NT2/D1 (cell line): Measurements from ENCODE around the gene DOK5.

Source experiments
- DNase-seq: peaks from one replicate; pipeline ENCODE4 v3.0.0-alpha.2; 2011; ENCODE audit warnings: low read depth, low spot score
- H3K27me3 ChIP-seq: 2 replicates; pipeline ENCODE4 v1.6.0; 2011; ENCODE audit warnings: mild to moderate bottlenecking; ENCODE audit not compliant: insufficient read length, insufficient read depth
- H3K36me3 ChIP-seq: 2 replicates; pipeline ENCODE4 v1.6.1; 2011; ENCODE audit warnings: mild to moderate bottlenecking, low read length, mixed read lengths; ENCODE audit not compliant: insufficient read depth, insufficient read length
- H3K4me1 ChIP-seq: 2 replicates; pipeline ENCODE4 v1.5.1; 2011; ENCODE audit not compliant: insufficient read depth, insufficient read length
- H3K4me3 ChIP-seq: 2 replicates; pipeline ENCODE4 v1.5.1; 2011; ENCODE audit warnings: low read depth; ENCODE audit not compliant: insufficient read length
- H3K9ac ChIP-seq: 2 replicates; pipeline ENCODE4 v1.6.0; 2011; ENCODE audit warnings: low read depth; ENCODE audit not compliant: insufficient read length
- H3K9me3 ChIP-seq: 2 replicates; pipeline ENCODE4 v1.5.1; 2011; ENCODE audit warnings: mild to moderate bottlenecking, low read length; ENCODE audit not compliant: insufficient read depth
- SUZ12 ChIP-seq: IDR thresholded peaks from 2 replicates; pipeline ENCODE4 v1.6.1; 2011; ENCODE audit not compliant: insufficient read length, insufficient read depth; ENCODE audit errors: extremely low read depth
- YY1 ChIP-seq: IDR thresholded peaks from 2 replicates; pipeline ENCODE4 v1.6.1; 2011; ENCODE audit not compliant: insufficient read length, insufficient read depth
- ZNF274 ChIP-seq: IDR thresholded peaks from 2 replicates; pipeline ENCODE4 v1.6.1; 2011; ENCODE audit warnings: mild to moderate bottlenecking, low read depth, low read length

DOK5 gene

DNA sequence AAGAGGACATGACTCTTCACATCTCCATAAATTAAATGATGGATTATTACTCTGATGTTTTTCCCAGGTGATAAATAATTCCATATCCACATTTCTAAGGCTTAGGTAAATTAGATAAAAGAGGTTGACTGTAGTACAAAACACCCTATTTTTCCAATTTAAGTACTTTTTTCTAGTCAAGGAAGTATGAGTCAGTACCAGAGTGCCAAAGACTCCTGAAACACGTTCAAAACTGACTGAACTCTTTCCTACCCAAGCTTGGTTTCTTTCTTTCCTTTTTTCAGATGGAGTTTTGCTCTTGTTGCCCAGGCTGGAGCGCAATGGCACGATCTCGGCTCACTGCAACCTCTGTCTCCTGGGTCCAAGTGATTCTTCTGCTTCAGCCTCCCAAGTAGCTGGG lies 85.0 kb downstream of the DOK5 start:
- Histone ChIP-seq H3K9me3 (no peaks in the 10 kb centered on the region), H3K36me3 (no peaks in the 10 kb centered on the region)
- no peak for TF ChIP-seq SUZ12
- TF ChIP-seq ZNF274 = no peak
- TF ChIP-seq YY1 = no peak

DNA sequence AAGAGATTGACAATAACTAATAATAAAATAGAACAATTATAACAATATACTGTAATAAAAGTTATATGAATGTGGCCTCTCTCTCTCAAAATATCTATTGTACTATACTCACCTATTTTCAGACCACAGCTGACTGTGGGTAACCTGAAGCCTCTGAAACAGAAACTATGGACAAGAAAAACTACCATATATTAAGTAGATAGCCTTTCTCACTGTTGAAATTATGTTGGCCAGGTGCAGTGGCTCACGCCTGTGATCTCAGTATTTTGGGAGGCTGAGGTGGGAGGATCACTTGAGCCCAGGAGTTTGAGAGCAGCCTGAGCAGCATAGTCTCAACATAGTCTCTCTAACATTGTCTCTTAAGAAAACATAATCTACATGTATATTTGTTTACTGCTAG lies 89.9 kb downstream of the DOK5 start:
- no peaks in the 10 kb centered on the region for H3K9me3 ChIP-seq
- H3K4me1 ChIP-seq = no peaks in the 10 kb centered on the region
- H3K36me3 ChIP-seq = no peaks in the 10 kb centered on the region
- DNase-seq = no peak
- no peak overlapping the region for H3K4me3 ChIP-seq
- TF ChIP-seq SUZ12 (no peak), YY1 (no peak), ZNF274 (no peak)
- no peak overlapping the region for H3K9ac ChIP-seq
- H3K27me3 ChIP-seq = no peaks in the 10 kb centered on the region

More for the DNA sequence above, 85.0 kb downstream of the DOK5 start:
- DNase-seq = no peak
- Histone ChIP-seq H3K4me1 (no peaks in the 10 kb centered on the region), H3K4me3 (no peak overlapping the region), H3K9ac (no peak overlapping the region), H3K27me3 (no peaks in the 10 kb centered on the region)

DNA sequence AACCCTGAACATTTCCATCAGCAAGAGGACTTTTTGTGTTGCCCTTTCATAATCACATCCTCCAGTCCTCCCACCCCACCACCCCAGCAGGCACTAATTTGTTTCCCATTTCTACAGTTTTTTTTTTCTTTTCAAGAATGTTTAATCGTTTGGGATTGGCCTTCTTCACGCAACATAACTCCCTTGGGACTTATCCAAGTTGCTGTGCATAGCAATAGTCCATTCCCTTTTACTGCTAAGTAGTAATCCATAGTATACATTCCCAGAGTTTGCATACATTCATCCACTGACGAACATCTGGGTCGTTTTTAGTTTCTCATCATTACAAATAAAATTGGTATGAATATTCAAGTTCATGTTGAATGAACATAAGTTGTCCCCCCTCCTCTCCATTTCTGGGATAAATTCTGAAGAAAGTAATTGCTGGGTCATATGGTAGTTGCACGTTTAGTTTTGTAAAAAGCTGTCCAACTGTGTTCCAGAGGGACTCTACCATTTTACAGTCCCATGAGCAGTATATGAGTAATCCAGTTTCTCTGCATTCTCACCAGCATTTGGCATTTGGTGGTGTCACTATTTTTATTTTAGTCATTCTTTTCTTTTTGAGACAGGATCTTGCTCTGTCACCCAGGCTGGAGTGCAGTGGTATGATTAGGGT lies 90.8 kb downstream of the DOK5 start:
- Histone ChIP-seq H3K27me3 (no peaks in the 10 kb centered on the region), H3K4me1 (no peaks in the 10 kb centered on the region), H3K9ac (no peak overlapping the region), H3K4me3 (no peak overlapping the region), H3K9me3 (no peaks in the 10 kb centered on the region), H3K36me3 (no peaks in the 10 kb centered on the region)
- TF ChIP-seq YY1 (no peak), ZNF274 (no peak), SUZ12 (no peak)
- DNase-seq = no peak

DNA sequence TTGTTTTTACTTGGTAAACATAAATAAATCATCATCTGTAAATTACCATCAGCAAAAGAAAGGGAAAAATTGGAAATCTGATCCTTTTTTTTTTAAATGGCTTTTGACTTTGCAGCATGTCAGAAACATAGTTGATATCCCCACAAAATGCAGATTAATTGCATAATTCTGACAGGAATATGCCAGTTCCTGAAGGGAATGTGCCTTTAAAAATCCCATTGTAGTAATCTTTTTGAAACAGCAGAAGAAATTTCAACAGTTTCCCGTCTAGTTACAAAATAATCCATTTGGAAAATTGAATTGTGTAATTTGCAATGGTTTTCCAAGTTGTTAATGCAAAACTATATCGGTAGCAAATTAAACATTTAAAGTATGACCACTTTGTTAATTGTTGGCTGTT lies 95.2 kb downstream of the DOK5 start:
- Histone ChIP-seq H3K27me3 (no peaks in the 10 kb centered on the region), H3K9me3 (no peaks in the 10 kb centered on the region), H3K4me1 (no peaks in the 10 kb centered on the region), H3K9ac (no peak overlapping the region), H3K4me3 (no peak overlapping the region), H3K36me3 (no peaks in the 10 kb centered on the region)
- no peak for DNase-seq
- TF ChIP-seq ZNF274 (no peak), SUZ12 (no peak), YY1 (no peak)

DNA sequence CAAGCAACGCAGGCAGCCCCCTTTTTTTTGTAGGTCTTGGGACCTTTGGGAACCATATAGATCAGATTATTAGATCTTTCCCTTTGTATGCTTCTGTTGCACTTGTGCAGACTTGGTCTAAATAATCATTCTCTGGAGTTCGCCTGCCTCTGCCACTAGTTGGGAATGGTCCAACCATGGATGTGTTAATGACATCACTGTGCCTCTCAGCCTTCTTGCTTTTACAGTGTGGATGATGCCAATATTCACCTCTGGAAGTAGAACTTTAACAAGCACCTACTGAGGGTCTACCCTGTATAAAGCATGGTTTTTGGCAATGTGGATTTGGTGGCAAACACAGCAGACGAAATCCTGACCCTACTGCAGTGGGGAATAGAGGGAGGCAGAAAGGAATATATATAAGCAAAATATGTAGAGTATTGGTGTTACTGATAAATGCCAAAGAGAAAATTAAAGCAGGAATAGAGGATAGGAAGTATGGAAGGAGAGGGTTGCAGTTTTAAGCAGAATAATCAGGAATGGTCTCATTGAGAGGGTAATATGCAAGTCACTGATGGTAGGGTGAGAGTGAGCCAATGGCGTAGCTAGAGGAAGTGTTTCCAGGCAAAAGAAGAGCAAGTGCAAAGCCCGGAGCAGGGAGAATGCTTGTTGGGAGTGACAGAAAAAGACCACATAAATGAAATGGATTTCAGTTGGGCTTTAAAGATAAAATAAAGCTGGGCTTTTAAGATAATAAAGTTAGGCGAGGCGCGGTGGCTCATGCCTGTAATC lies 97.5 kb downstream of the DOK5 start:
- H3K4me3 ChIP-seq = no peak overlapping the region
- no peaks in the 10 kb centered on the region for H3K27me3 ChIP-seq
- H3K9ac ChIP-seq = no peak overlapping the region
- no peak for TF ChIP-seq YY1
- TF ChIP-seq SUZ12 = no peak
- no peak for TF ChIP-seq ZNF274
- H3K9me3 ChIP-seq = no peaks in the 10 kb centered on the region
- no peaks in the 10 kb centered on the region for H3K36me3 ChIP-seq
- H3K4me1 ChIP-seq = no peaks in the 10 kb centered on the region
- no peak for DNase-seq

DNA sequence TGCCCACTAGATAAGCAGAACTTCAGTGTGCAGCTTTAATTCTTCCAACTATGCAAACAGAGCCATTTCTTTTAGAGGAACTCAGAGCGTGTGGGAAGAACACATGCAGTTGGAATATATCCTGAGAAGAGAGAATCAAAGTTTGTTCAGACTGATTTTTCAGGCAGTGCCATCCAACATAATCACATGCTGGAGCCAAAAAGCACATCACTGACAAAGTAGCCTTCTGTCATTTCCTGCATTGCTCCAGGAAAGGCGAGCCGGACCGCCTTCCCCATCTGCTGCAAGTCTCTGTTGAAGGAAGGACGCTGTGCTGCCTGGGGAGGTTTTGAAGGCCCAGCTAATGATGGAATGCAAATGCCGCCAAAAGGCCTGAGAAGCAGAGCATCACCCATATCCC lies 98.4 kb downstream of the DOK5 start:
- Histone ChIP-seq H3K4me1 (no peaks in the 10 kb centered on the region), H3K9me3 (no peaks in the 10 kb centered on the region), H3K27me3 (no peaks in the 10 kb centered on the region), H3K9ac (no peak overlapping the region), H3K36me3 (no peaks in the 10 kb centered on the region), H3K4me3 (no peak overlapping the region)
- no peak for DNase-seq
- TF ChIP-seq SUZ12 (no peak), ZNF274 (no peak), YY1 (no peak)

DNA sequence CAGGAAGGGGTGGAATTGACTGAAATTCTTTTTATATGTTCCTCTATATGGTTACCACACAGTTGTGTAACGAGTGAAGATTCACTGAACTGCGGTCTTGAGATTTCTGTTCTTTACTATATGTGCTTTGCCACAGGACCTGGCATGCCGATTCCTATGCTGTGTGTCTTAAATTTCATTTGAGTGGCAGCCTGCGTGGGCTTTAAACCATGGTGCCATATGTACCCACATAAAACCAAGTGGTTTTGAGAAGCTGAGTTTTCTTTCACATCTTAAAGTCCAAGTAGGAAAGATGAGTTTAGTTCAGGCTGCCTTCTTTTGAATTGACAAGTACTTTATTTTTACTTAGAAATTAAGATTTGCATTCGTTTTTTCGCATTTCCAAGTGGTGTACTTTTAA lies 101.1 kb downstream of the DOK5 start:
- Histone ChIP-seq H3K36me3 (no peaks in the 10 kb centered on the region), H3K4me3 (no peak overlapping the region), H3K9me3 (no peaks in the 10 kb centered on the region), H3K9ac (no peak overlapping the region), H3K27me3 (no peaks in the 10 kb centered on the region), H3K4me1 (no peaks in the 10 kb centered on the region)
- DNase-seq = no peak
- TF ChIP-seq ZNF274 = no peak
- TF ChIP-seq YY1 = no peak
- TF ChIP-seq SUZ12 = no peak
